Measurements from ENCODE around the gene DEDD2.

DEDD2 gene

GRCh38 chr19:42198676-42199439 lies 18.6 kb downstream of the DEDD2 start:
- no peak for DNase-seq

GRCh38 chr19:42197375-42197817 lies 20.1 kb downstream of the DEDD2 start:
- no peak for DNase-seq

- DNase-seq = no peak
These were observed 21.2 kb downstream of the DEDD2 start for GRCh38 chr19:42196011-42197001.

GRCh38 chr19:42193706-42194105 lies 23.8 kb downstream of the DEDD2 start:
- no peak for DNase-seq

GRCh38 chr19:42193294-42193693 lies 24.2 kb downstream of the DEDD2 start:
- no peak for DNase-seq

- DNase-seq = no peak
These were observed 25.6 kb downstream of the DEDD2 start for GRCh38 chr19:42191855-42192254.

GRCh38 chr19:42191330-42191729 lies 26.1 kb downstream of the DEDD2 start:
- no peak for DNase-seq

GRCh38 chr19:42189133-42189532 lies 28.3 kb downstream of the DEDD2 start:
- DNase-seq = no peak

GRCh38 chr19:42188665-42189064 lies 28.8 kb downstream of the DEDD2 start:
- DNase-seq = no peak

- DNase-seq = no peak
These were observed 32.2 kb downstream of the DEDD2 start for GRCh38 chr19:42185277-42185676.

GRCh38 chr19:42184401-42184861 lies 33.0 kb downstream of the DEDD2 start:
- DNase-seq = no peak

- DNase-seq = no peak
These were observed 38.4 kb downstream of the DEDD2 start for GRCh38 chr19:42178791-42179674.

- DNase-seq = no peak
These were observed 39.8 kb downstream of the DEDD2 start for GRCh38 chr19:42177686-42178019.

GRCh38 chr19:42176990-42177685 lies 40.3 kb downstream of the DEDD2 start:
- no peak for DNase-seq

- no peak for DNase-seq
These were observed 40.9 kb downstream of the DEDD2 start for GRCh38 chr19:42176649-42176989.

GRCh38 chr19:42175952-42176648 lies 41.4 kb downstream of the DEDD2 start:
- no peak for DNase-seq

GRCh38 chr19:42174958-42175734 lies 42.3 kb downstream of the DEDD2 start:
- DNase-seq = no peak

- DNase-seq = no peak
These were observed 43.3 kb downstream of the DEDD2 start for GRCh38 chr19:42174188-42174587.

- no peak for DNase-seq
These were observed 43.8 kb downstream of the DEDD2 start for GRCh38 chr19:42173695-42174094.

GRCh38 chr19:42172261-42172660 lies 45.2 kb downstream of the DEDD2 start:
- DNase-seq = no peak

GRCh38 chr19:42170715-42171114 lies 46.8 kb downstream of the DEDD2 start:
- DNase-seq = no peak

All from SIG-M5 (cell line).